Left cardiac atrium (tissue), 4 donors: ENCODE results near the gene GPR137B. TPM values are rescaled to one million over a fixed set of nuclear protein-coding genes. Genes with fewer than 3 reads are reported as not detected.

Experiments
- ATAC-seq, 2 donors: fragments of 200-7000 bp; cut with Tn5 transposase; one replicate each; pipeline ENCODE4 v1.9.1; 2020; ENCODE audit warnings: mild to moderate bottlenecking in 2 of 2, moderate library complexity in 2 of 2
- DNase-seq: peaks from one replicate; pipeline ENCODE4 v3.0.0-alpha.2; 2020
- intact Hi-C, 2 donors: fragments of 100-400 bp; cut with DNase I; formaldehyde crosslinking; loops; one replicate each; pipeline versions ENCODE4 v1.14.1 to v1.15.1; 2022 to 2023
- total RNA-seq, 2 donors: library from RNA; stranded (reverse); fragmentation: NEBNext Ultra II Directional; extraction: Animal tissue kit (Norgen Biotek cat#: 25700); gene quantifications; one replicate each; pipeline ENCODE4 v1.2.1, GENCODE V29; 2021
- donor health status: DM: no; HTN: yes; CAD: no.
- donor health status: DM: no; HTN: yes; CAD: no; lungs with severe emphysema.
- donor health status: DM: yes; HTN: yes; CAD: no.
- donor health status: Dilated cardiomyopathy.

GPR137B gene
- total RNA-seq, 2 donors from 2014 or later = 20.6 to 25.0 TPM

GRCh38 chr1:236111527-236112331 is 30.6 kb upstream of the GPR137B start:
- DNase-seq (no peak), ATAC-seq (no peak)
- intact Hi-C loops = loop anchor here in 1 of 2 donors (5.0 kb wide), 1 partner anchor 66 kb away; no protein-coding TSS in a partner anchor

- DNase-seq (no peak), ATAC-seq (no peak)
- intact Hi-C loops = loop anchor here in 1 of 2 donors (5.0 kb wide), 1 partner anchor 65 kb away; no protein-coding TSS in a partner anchor
Measured at GRCh38 chr1:236112332-236112627, 30.1 kb upstream of the GPR137B start.

- DNase-seq = no peak
- peak; percentile 72 to 73 for ATAC-seq
- intact Hi-C loops = loop anchor here in 1 of 2 donors (5.0 kb wide), 1 partner anchor 64 kb away; no protein-coding TSS in a partner anchor
Measured at GRCh38 chr1:236113324-236114032, 28.9 kb upstream of the GPR137B start.

- intact Hi-C loops = loop anchor here in 1 of 2 donors (5.0 kb wide), 1 partner anchor 63 kb away; no protein-coding TSS in a partner anchor
Measured at GRCh38 chr1:236114076-236114747, 28.1 kb upstream of the GPR137B start.

GRCh38 chr1:236117710-236118109 is 24.6 kb upstream of the GPR137B start:
- DNase-seq (no peak), ATAC-seq (no peak)
- intact Hi-C loops = loop anchor here in 1 of 2 donors (5.0 kb wide), 1 partner anchor 365 kb away; no protein-coding TSS in a partner anchor

More at GRCh38 chr1:236114076-236114747, 28.1 kb upstream of the GPR137B start:
- DNase-seq = no peak
- ATAC-seq = no peak

GRCh38 chr1:236119943-236120484 is 22.3 kb upstream of the GPR137B start:
- ATAC-seq = no peak
- intact Hi-C loops = loop anchor here in 1 of 2 donors (5.0 kb wide), 1 partner anchor 362 kb away; no protein-coding TSS in a partner anchor
- DNase-seq = no peak

- ATAC-seq = no peak
- DNase-seq = no peak
- intact Hi-C loops = no loop called here
Measured at GRCh38 chr1:236120721-236121153, 21.6 kb upstream of the GPR137B start.

GRCh38 chr1:236122176-236122575 is 20.2 kb upstream of the GPR137B start:
- ATAC-seq = no peak
- intact Hi-C loops = no loop called here
- no peak for DNase-seq

GRCh38 chr1:236123563-236123962 is 18.8 kb upstream of the GPR137B start:
- ATAC-seq (no peak), DNase-seq (no peak)
- intact Hi-C loops = no loop called here

GRCh38 chr1:236124965-236125364 is 17.4 kb upstream of the GPR137B start:
- no peak for ATAC-seq
- intact Hi-C loops = no loop called here
- no peak for DNase-seq

- no peak for DNase-seq
- no peak for ATAC-seq
- intact Hi-C loops = no loop called here
Measured at GRCh38 chr1:236127045-236127444, 15.3 kb upstream of the GPR137B start.

GRCh38 chr1:236128646-236129178 is 13.6 kb upstream of the GPR137B start:
- DNase-seq = no peak
- intact Hi-C loops = no loop called here
- no peak for ATAC-seq

- intact Hi-C loops = no loop called here
- no peak for ATAC-seq
- no peak for DNase-seq
Measured at GRCh38 chr1:236129306-236129705, 13.0 kb upstream of the GPR137B start.

GRCh38 chr1:236130372-236130771 is 12.0 kb upstream of the GPR137B start:
- ATAC-seq (no peak), DNase-seq (no peak)
- intact Hi-C loops = no loop called here

GRCh38 chr1:236131916-236132315 is 10.4 kb upstream of the GPR137B start:
- ATAC-seq = no peak
- intact Hi-C loops = no loop called here
- DNase-seq = no peak

- DNase-seq = no peak
- intact Hi-C loops = no loop called here
- ATAC-seq = no peak
Measured at GRCh38 chr1:236132420-236133046, 9.8 kb upstream of the GPR137B start.

- intact Hi-C loops = no loop called here
- no peak for ATAC-seq
- DNase-seq = no peak
Measured at GRCh38 chr1:236133339-236133738, 9.0 kb upstream of the GPR137B start.

- ATAC-seq (no peak), DNase-seq (no peak)
- intact Hi-C loops = no loop called here
Measured at GRCh38 chr1:236133802-236134201, 8.5 kb upstream of the GPR137B start.
